Epidermal melanocyte (primary cell): ENCODE measurements around the gene CA5B.
"Not testable (repeated sequence)": the region's sequence is repeated elsewhere in the genome, so short reads cannot be mapped to it uniquely, and the experiment has no call there.

Experiments used
- DNase-seq: peaks from one replicate; pipeline ENCODE4 v3.0.0; 2011; ENCODE audit warnings: low spot score; ENCODE audit not compliant: insufficient read length

The CA5B gene

DNA sequence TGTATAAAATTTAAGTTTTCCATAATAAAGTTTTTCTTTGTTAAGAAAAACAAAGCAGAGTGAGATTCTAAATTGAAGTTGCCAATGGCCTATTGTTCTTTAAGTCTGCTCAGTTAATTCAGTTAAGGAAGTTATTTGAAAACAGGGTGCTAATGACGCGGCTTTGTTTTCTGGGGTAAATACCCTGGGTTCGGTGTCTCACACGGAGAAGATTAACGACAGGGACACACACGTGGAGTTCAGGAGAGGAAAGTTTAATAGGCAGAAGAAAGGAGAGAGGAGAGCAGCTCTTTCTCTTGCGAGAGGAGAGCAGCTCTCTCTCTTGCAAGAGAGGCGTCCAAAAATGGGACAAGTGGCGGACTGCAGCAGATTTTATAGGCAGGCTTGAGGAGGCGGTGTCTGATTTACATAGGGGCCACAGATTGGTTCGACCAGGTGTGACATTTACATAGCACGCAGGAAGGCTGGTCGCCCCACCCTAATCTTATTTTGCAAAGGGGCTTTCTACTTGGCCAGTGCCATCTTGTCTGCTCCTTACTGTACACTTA, 9.6 kb downstream of the CA5B start:
- no peak for DNase-seq

DNA sequence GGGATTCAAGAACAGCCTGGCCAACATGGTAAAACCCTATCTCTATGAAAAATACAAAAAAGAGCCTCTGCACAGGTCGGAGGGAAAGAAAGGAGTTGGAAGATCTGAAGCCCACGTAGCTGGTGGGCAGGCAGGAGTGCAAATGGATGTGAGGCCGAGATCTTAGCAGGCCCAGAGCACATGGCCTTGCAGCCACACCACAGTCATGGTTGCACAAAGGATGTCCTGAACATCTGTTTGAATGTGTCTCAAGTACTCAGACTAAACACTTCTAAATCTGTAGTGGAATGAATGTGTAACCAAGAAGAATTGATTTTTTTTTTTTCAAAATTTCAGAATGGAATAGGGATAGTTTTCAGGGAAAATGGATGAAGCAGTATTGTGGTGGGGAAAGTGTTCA, 10.8 kb downstream of the CA5B start:
- DNase-seq = no peak

DNA sequence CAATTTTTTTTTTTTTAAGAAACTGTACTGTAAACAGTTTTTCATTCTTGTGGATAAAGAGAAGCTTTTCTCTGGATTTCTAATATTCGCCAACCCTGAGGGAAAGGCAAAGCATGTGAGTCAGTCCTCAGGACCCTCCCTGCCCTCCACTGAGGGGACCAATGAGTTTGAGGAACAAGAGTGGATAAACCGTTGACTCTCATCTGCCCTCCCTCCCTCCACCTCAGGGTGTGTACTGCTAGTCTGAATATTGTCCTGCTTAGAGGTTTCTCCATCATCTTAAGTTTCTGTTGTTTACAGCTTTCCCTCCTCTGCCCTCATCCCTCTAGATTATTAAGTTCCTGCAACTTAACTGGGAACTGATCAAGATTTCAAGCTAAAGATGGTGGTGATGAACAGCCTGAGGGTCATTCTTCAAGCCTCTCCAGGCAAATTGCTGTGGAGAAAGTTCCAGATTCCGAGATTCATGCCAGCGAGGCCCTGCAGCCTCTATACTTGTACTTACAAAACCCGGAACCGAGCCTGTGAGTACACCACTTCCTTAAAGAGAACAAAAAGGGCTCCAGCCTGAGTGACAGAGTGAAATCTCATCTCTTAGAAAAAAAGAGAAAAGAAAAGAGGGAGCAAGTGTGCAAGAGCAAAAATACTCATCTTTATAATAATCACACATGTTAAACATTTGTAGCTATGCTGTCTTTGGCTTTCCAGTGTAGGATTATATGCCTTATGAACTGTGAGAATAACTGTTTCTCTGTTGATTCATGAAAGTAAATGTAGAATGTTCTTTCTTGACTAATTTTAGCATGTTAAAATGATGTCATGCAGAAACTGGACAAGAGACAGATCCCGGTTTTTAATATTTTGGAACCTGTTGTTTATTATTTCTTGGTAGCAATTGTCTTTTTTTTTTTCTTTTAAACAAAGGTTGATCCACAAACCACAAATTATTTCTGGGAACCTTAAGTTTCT, 11.9 kb downstream of the CA5B start:
- DNase-seq = no peak

DNA sequence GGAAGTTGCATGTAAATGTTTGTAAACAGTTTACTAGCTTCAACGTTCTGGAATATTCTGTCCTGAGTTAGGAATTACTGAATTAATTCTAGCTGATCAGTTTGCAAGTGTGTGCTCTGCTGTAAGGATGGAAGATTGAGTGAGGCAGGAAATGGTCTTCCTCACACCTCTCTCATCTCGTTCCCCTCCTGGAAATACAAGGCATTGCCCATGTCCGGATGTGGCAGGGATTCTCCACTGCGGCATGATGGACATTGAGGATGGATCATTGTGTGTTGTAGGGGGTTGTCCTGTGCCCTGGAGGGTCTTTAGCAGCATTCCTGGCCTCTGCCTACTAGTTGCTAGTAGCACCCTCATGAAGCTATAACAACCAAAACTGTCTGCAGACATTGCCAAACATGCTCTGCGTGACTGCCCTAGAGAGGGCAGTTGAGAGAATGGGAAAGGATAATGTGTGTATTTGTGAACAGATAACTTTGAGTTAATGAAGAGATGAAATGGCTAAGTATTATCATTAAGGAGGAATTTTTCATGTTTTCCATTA, 12.6 kb downstream of the CA5B start:
- DNase-seq = no peak

DNA sequence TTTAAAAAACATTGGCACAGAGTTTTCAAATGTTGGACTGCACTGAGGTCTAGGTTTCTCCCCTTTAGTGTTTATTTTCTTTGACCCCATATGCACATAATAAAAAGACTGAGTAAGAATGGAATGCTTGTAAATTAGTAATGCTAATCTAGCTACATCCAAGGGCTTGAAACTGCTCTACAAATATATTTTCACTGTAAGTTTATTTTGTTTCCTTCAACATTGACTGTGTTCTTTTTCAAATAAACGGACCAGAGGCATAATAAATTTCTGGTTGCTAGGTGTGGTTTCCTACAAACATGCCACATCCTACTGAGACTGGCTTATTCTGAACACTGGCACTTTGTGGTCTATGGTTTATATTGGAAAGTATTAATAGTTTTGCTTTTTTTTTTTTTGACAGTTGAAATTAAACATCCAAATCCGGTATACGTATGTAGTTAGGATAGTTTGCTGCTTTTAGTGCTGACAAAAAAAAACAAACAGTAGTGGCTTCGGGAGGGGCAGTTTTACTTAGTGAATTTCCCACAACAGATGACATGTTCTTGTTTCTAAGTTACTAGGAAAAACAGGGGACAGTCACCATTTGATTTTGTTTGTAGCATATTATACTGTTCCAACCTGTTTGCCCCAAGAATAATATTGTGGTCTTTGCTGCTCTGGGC, 13.2 kb downstream of the CA5B start:
- DNase-seq = no peak

DNA sequence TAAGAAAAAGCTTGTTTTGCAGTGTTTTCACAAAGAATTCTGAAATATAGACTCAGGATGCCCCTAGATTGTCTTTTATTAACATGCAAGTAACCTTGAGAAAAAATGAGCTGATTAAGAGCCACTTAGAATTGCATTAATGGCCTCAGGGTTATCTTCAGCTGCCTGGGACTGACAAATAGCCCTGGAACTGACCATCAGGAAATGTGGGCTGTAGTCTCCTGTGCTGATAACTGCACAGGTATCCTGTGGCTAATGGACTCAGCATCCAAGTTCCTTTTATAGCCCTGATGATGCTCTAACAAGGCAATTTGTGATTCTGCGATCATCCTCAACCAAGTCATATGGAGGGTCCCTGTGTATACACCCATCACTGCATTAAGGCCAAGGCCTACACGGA, 17.0 kb downstream of the CA5B start:
- DNase-seq = no peak

DNA sequence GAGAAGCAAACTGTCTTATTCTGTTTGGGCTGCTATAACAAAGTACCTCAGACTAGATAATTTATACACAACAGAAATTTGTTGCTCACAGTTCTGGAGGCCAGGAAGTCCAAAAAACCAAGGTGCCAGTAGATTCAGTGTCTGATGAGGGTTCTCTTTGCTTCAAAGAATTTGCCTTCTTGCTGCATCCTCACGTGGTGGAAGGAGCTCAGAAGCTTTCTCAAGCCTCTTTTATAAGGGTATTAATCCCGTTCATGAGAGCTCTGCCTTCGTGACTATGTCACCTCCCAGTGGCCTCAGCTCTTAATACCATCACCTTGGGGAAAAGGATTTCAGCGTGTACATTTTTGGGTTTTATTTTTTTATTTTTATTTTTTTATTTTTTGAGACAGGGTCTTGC, 20.1 kb downstream of the CA5B start:
- no peak for DNase-seq

DNA sequence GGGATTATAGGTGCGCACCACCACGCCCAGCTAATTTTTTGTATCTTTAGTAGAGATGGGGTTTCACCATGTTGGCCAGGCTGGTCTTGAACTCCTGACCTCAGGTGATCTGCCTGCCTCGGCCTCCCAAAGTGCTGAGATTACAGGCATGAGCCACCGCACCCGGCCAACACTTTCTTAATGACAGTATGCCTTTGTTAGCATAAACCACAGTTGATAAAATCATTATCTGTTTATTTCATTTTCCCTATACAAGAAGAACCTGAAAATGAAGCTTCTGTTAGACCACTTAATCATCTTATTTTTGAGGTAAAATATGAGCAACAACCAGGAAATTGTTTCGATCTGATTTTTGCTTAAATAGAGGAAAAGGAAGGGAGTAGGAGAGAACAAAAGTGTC, 21.8 kb downstream of the CA5B start:
- not testable (repeated sequence) for DNase-seq

DNA sequence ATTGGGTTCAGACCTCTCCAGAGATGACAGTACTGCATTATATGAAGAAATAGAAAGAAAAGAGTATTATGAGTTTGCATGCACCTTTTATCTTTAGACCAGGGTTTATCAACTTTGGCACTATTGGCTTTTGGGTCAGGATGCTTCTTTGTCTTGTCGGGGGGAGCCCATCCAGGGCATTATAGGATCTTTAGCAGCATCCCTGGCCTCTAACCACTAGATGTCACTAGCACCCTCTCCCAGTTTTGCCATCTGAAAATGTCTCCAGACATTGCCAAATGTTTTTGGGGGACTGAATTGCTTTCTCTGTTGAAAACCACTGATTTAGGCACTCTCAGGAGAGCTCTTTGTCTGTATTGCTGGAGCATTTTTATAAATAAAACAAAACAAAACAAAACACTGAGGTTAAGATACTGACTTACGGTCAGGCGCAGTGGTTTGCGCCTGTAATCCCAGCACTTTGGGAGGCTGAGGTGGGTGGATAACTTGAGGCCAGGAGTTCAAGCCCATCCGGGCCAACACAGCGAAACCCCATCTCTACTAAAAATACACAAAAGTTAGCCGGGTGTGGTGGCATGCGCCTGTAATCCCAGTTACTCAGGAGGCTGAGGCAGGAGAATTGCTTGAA, 23.6 kb downstream of the CA5B start:
- DNase-seq = peak; percentile 19

DNA sequence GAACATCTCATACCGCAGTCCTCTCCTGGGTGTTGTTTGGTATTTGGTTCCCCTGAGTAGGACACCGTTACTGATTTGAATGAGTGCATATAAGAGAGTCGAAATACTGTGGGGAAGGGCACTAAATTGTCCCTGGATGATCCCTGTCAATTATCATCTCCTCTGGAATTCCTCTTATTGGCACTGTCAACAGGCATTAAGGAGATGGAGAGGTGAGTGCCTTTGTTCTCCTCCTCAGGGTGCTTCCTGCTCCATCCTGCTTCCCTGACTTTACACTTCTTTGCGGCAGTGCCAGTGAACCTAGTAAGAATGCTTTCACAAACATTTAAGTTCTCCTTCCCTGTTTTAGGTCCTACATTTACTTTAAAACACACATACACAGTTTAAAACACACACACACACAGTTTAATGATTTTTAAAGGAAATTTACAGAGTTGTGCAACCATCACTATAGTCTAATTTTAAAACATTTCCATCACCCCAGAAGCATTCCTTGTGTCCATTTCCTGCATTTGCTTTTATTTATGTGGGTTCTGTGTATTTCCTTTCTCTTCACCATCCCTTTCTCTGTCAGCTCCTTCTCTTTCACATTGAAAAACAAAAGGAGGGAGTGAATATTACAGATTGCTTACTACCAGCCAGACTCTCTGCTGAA, 31.4 kb downstream of the CA5B start:
- DNase-seq = no peak

DNA sequence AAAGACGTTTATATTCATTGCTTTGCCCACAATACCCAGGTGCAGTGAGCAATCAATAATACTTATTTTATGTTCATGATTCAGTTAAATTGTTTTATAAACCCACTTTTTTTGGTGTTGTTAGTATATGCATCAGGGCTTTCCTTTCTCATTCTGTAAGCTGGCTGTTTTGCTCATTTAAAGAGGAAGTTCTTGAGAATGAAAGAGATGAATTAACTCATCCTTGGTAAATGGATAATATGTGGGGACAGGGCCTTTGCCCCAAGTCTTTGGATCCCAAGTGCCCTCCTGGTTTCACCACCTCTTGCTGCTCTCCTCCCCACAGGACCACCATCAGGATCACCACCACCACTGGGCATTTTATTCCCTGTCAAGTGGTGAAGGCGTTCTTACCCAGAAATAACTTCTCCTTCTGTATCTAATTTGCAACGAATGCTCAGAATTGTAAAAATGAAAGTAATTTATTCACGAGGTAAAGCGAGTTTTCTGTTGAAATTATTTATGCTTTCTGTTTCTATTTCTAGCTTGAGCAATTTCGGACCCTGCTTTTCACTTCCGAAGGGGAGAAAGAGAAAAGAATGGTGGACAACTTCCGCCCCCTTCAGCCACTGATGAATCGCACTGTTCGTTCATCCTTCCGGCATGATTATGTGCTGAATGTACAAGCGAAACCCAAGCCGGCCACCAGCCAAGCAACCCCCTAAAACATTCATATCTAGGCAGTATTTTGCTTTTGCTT, 44.1 kb downstream of the CA5B start:
- no peak for DNase-seq

DNA sequence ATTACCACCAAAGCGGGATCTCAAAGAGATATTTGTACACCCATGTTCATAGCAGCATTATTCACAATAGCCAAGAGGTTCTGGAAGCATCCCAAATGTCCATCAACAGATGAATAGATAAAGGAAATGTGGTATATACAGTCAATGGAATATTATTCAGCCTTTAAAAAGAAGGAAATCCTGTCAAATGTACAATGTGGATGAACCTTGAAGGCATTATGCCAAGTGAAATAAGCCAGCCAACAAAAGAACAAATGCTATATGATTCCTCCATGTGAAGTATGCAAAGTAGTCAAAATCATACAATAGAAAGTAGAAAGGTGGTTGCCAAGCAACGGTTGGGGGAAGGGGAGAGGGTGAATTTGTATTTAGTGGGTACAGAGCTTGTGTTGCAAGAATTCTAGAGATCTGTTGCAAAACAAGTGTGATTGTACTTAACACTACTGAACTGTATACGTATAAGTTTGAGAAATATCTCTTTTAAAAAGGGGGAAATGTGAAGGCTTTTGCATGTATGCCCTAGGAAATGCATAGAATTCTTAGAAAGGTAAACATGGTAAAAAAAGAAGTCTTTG, 47.2 kb downstream of the CA5B start:
- no peak for DNase-seq

DNA sequence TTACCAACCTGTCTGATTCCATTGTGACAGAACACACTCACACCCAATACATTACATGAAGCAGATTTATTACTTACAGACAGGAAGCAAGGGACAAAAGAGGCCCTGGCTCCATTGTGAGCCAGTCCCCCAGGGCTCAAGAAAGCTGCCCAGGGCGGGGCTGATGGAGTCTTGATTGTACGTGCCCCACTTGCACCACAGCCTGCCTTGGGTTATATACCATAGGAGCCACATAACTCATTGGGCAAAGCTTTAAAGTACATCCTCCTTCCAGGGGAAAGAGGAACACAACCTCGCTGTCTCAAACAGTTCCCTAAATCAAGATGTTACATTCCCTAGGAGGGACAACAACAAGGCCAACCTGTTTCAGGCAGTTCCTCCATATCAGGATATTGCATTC, 48.8 kb downstream of the CA5B start:
- DNase-seq = no peak

DNA sequence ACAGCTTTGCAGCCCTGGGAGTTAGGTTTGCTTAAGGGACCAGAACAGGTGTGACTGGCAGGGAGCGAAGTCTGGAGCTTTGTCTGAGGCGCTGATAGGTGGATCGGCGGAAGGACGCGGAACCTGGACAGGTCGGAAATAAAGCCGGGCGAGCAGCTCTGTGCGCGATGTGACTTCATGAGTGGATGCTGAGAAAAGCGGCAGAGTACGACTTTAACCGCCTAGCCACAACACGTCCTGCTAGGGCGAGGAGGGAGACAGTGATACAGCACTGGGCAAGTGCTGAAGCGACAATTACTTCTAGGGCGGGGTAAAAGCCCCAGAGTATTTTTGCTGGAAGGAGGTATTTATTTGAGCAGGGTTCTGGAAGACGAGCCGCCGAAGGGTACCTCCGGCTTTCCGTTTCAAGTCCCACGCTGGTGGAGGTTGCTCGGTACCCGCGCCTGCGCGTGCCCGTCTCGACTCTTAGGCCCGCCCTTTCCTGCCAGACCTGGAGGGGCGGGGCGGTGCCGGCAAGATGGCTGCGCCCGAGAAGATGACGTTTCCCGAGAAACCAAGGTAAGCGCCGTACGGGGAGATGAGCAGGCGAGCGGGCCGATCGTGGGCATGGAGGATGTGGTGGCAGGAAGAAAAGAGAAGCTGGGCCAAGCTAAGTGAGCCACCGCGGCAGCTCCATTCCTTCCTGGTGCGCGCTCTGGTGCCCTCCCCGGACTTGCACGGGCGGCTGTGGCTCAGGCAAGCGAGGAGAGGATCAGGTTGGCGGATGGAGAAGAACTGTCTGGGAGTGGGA, 52.1 kb downstream of the CA5B start, which contains the start of gene ZRSR2:
TSS of gene ZRSR2 (plus strand) at position 506 of the 790 bp plus-strand sequence. CDS start at position 518, 12 bp downstream.
- DNase-seq = peak; percentile 53

DNA sequence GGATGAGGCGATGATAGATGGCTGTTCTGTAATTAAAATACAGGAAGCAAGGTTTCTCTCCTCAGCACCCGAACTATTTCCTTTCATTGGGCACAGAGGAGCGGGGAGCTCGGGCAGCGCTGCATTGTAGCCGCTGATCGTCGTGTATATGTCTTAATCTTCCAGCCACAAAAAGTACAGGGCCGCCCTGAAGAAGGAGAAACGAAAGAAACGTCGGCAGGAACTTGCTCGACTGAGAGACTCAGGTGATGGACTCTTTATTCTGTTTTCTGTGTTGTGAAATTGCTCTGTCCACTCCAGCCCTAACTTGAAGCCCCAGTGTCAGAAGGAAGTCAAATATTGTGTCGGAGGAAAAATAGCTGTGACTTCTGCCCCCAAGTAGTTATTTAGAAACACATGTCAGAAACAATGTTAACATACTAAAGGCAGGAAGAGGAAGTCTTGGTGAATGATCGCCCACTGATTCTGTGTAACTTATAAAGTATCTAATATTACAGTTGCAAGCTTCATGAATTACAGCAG, 52.8 kb downstream of the CA5B start:
- no peak for DNase-seq

DNA sequence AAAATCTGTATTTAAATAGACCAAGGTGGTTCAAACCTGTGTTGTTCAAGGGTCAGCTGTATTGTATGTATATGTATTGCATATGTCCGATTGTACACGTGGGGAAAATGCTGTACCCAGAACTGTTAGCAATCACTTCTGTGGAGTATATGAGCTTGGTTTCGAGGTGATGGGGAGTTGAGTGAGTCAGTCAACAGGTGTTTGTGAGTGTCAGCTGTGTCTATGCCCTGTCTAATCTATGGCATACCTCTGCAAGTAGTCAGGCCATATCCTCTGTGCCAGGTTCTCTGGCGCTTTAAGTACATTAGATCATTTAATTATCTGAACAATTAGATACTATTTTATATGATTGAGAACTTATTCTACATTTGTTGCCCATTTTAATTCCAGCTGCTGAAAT, 59.6 kb downstream of the CA5B start:
- no peak for DNase-seq

DNA sequence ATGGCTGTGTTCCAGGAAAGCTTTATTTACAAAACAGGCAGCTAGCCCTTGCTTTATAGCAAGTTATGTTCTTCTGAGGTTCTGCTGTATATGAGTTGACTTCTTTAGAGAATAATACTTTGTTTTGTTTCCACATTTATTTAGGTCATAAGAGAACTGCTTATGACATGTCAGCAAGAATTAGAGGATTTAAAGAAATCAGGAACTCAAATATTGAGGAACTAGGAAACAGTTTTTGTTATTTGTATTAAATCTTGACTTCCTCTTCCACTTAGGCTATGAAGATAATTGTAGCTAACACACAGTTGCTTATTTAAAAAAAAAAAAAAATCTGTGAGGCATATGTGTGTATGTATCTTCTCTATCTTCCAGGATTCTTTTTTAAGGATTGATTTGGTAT, 66.5 kb downstream of the CA5B start:
- DNase-seq = no peak

DNA sequence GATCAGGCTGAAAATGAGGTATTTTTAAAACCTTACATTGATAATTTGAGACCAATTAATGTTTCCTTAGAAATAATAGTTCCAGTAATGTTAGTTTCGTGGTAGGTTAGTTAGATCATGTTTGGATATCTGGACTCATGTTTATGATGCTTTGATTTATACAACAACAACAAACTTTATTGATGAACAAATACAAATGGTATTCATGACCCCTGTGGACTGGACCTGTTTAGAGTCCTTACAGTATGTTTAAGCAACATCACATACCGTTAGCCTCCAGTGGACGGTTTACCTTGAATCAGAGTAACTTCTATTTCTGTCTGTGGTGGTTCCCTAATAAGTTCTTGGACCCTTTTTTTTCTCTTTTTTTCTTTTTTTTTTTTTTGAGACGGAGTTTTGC, 70.2 kb downstream of the CA5B start:
- no peak for DNase-seq
